ENCODE data around the gene WDR41.
A peak's percentile ranks its signal among the peaks of the same experiment; 100 is the strongest.

The WDR41 gene

DNA sequence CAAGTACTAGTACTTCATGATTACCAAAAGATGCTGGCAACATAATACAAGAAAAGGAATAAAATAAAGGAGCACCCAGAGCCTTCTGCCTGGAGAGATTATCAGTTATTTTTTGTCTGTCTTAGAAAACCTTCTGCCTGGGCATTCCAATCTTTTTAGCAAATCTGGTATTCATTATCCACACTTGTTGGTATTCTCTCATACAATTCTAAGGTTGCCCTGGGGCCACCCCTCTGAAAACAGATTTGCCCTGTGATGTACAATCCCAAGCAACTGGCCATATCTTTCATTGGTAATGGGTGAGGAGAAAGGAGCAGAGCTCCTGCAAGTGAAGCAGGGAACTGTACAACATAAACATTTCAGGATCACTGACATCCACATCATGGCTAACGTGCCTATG, 47.8 kb downstream of the WDR41 start:
- no peak for DNase-seq

DNA sequence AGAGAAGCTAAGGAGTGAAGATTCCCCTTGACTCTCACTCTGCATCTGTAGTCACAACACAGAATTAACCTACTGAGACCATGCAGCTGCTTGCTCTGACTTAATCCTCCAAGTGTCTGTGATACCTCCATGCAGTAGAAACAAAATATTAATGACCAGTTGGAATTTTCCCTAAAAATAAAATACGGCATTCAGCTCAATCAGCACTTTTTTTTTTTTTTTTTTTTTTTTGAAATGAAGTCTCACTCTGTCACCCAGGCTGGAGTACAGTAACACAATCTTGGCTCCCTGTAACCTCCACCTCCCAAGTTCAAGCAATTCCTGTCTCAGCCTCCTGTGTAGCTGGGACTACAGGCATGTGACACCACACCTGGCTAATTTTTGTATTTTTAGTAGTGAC, 48.4 kb downstream of the WDR41 start:
- no peak for DNase-seq

DNA sequence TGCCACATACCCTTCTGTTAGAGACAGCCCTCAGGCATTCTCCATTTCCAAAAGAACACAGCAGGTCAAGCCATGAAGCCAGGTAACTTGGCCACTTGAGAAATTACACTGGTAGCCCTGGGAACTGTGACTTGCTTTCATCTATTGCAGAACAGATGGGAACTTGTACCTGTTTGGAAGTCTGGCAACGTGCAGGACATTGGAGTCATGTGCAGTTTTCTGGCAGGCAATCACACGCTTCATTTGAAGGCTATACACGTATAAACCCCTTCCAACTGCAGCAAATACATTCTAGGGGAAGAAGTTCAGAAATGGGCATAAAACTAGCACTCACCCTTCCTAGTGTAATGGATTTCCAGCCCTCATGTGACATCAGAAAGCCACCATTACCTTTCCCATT, 54.0 kb downstream of the WDR41 start:
- peak in 2 of 56 donors; percentile 8 to 19 for DNase-seq

DNA sequence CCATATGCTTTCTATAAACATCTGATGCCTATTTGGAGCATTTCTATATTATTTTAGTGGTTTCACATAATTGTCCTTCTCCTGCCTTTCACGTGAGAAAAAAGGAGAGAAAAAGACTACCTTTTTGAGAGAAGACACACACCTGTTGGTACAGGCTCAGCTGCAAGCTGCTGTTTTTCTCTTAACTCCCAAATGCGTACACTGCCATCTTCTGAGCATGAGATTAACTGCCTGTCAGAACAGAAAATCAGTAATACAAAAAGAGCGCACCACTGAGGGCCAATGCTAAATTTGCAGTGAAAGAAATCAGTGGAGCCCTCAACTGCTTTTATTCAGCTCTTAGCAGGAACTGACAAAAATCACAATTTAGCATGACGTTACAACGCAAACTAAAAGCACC, 54.9 kb downstream of the WDR41 start:
- DNase-seq: peak in 8 of 56 donors; percentile 5 to 53 (median 28)

DNA sequence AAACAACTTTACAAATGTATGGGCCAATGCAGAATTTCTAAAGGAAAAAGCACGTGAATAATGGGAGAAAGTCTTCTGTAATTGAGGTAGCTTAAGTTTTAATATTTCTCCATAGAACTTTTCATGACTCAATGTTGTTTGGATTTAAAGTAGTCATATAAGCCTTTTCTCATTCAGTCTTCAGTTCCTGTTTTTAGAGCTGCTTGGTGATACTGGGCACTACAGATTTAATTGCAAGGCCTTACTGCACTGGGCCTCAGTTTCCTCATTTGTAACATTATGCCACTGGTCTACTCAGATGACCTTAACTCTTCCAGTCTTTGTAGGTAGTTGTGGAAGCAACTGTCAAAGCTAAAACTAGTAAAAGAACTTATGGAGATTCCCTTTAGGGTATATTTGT, 60.4 kb downstream of the WDR41 start:
- no peak for DNase-seq

DNA sequence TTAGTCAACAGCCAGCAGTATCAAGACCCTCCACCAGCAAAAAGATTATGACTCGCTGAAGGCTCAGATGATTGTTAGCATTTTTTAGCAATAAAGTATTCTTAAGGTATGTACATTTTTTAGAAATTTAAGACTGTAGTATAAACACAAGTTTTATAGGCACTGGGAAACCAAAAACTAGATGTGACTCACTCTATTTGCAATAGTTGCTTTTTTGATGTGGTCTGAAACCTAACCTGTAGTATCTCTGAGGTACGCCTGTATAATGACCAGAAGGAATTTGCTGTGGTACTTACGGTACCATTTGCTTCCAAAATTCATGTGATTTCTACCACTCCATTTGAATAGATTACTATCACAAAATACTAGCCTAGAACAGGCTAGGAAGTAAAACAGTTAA, 60.8 kb downstream of the WDR41 start:
- DNase-seq: no peak

DNA sequence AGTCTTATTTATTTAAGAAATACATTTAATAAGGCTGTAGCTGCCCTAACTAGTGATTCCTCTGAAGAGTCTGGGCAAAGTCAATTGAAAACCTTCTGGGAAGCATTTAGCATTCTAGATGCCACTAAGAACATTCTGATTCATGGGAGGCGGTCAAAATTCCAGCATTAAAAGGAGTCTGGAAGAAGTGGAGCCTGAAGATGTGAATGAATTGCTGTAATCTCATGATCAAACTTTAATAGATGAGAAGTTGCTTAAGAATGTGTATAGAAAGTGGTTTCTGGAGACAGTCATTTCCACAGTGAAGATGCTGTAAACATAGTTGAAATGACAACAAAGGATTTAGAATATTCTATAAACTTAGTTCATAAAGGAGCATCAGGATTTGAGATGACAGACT, 61.4 kb downstream of the WDR41 start:
- DNase-seq: no peak

DNA sequence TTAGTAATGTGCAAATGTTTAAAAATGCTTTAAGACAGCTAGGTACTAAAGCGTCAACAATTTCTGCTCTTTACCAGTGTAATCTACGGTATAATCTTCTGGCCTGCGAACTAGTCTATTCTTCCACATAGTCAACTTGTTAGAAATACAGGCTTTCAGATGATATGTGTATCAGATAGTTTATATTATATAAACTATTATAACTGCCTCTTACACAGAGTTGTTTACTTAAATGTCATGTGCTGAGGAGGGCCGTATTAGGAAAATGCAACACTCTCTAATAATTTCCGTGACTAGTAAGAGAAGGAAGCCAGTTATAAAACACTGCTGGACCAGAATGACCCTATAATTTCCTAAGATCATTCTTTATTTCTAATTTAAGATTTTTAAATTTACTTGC, 63.6 kb downstream of the WDR41 start:
- no peak for DNase-seq

DNA sequence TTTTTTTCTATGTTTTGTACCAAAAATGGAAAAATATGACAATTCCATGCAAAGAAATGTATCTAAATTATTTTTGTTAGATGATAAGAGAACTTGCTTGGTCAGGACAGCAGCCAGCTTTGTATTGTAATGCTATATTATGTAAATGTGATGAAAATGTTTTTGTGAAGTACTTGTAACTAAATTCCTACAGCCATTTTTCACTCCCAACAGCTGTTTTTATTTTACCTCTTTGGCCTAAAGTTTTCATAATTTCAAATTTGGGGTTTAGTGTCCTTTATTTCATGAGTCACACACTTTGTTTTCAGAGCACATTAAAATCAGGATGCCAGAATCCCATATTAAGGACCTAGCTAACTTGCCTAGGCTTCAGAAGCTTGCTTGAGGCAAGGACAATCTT, 64.1 kb downstream of the WDR41 start:
- DNase-seq: no peak

DNA sequence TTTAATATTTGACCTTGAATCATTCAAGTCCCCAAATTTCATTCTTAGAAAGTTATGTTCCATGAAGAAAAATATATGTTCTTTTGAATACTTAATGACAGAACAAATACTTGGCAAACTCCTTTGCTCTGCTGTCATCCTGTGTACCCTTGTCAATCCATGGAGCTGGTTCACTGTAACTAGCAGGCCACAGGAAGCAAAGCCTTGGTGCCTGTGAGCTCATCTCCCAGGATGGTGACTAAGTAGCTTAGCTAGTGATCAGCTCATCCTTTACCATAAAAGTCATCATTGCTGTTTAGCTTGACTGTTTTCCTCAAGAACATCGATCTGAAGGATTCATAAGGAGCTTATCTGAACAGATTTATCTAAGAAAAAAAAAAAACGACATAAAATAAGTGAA, 65.4 kb downstream of the WDR41 start:
- no peak for DNase-seq

DNA sequence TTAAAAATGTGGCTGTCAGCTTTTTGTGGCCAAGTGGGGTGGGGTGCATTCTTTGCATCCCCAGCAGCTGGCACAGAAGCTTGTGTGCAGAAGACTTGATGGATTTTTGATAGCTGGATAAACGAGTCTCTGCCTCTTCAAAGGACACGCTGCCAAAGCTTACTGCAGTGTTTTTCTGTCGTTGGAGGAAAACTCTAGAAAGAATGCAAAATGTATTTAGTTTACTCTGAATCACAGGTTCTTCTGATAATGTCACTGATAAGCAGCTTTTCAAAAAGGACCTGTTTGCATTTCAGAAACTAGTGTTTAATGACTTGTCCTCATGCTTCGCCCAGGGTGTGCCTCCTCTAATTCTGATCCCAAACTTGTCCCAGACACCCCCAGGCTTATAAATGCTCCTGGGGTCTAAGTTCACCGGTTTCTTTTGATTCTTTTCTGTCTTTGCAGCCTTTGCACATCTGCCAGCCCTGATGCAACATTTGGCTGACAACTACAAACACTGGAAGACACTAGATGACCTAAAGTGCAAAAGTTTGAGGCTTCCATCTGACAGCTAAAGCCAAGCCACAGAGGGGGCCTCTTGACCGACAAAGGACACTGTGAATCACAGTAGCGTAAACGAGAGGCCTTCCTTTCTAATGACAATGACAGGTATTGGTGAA, 66.0 kb downstream of the WDR41 start:
- no peak for DNase-seq

DNA sequence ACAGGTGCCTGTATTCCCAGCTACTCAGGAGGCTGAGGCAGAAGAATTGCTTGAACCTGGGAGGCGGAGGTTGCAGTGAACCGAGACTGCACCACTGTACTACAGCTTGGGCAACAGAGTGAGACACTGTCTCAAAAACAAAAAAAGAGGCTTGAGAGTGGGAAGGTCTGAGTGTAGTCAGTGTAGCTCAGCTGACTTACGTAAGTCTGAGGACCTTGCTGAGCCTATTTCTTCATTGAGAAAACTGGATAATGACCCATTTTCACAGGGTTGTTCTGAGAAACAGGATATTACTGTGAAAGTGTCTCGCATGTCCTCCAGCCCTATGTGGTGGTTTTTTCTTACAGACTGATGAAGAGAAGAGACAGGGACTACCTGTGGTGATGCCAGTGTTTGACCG, 66.7 kb downstream of the WDR41 start:
- DNase-seq: no peak

DNA sequence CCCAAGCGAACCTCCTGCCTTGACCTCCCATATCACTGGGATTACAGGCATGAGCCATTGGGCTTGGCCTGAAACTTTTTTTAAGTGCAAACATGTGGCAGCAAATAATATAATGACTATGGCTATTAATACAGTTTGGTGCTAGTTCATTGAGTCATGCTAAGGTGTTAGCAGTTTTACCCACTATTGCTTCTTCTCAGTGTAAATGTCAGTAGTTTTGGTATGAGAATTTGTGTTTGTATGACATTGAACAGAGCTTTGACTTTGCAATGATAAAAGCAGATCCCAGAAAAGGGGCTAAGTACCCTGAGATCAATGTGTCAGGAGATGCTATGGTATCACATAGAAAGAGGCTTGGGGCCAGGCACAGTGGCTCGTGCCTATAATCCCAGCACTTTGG, 67.2 kb downstream of the WDR41 start:
- DNase-seq: no peak

DNA sequence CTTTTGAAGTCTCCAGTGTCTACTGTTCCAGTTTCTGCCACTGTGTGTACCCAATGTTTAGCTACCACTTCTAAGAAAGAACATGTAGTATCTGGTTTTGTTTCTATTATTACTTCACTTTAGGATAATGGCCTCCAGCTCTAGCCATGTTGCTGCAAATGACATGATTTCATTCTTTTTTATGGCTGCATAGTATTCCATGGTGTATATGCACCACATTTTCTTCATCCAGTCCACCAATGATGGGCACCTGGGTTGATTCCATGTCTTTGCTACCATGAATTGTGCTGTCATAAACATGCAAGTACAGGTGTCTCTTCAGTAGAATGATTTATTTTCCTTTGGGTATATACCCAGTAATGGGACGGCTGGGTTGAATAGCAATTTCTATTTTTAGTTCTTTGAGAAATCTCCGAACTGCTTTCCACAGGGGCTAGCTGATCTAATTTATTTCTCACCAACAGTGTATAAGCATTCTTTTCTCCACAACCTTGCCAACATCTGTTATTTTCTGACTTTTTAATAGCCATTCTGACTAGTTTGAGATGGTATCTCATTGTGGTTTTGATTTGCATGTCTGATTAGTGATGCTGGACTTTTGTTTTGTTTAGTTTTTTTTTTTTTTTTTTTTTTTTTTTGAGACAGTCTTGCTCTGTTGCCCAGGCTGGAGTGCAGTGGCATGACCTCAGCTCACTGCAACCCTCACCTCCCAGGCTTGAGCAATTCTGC, 68.9 kb downstream of the WDR41 start:
- no peak for DNase-seq

DNA sequence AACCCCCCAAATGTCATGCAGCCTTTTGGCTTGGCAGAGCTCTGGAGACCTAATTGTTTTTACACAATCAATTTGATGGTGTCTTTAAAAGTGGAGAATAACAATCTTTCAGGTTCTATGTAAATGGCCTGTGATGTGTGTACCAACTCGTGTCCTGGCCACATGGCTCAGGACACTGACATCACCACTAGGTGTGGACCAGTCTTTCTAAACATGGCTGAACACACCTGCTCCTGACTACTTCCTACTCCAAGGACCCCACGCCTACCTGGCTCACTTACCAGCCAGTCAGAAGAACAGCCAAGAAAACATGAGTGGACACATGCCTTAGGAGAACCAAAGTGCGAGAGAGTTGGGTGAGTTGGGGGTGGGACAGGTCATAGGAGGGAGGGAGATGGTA, 71.2 kb downstream of the WDR41 start:
- DNase-seq: no peak

DNA sequence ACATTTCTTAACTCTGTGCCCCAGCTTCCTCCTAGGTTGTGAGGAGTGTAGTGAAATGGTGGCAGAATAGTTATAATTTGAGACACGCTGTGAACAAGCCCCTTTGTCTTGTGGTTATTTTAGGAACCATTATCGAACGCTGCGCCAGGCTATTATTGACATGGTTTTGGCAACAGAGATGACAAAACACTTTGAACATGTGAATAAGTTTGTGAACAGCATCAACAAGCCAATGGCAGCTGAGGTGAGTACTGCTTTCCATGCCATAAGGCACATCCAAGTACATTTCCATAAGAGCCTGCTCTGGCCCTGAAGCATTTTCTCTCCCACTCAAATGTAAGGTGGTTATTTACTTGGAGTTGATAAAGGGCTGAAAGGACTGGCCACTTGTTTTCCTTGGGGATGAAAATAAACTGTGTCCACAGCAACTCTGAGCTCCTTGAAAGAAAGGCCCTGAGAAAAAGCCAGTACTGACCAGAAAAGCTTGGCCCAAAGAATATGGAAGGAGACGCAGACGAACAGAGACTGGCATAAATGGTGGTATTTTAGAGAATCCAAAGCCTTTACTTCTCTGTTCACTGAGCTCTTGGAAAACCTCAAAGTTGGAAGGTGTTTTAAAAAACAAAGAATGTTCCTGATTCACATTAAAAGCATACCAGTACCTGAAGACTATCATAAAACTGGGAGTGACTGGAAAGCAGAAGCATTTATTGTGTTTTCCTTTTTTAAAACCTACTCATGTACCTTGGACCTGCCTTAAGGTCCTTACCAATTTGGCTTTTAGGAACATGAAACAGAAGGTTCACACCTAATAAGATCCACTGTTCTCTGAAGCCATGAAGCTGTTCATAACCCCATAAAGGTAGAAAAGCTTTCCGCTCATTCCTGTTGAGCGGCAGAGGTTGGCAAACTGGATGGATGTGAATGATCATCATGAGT, 72.2 kb downstream of the WDR41 start:
- DNase-seq: no peak

DNA sequence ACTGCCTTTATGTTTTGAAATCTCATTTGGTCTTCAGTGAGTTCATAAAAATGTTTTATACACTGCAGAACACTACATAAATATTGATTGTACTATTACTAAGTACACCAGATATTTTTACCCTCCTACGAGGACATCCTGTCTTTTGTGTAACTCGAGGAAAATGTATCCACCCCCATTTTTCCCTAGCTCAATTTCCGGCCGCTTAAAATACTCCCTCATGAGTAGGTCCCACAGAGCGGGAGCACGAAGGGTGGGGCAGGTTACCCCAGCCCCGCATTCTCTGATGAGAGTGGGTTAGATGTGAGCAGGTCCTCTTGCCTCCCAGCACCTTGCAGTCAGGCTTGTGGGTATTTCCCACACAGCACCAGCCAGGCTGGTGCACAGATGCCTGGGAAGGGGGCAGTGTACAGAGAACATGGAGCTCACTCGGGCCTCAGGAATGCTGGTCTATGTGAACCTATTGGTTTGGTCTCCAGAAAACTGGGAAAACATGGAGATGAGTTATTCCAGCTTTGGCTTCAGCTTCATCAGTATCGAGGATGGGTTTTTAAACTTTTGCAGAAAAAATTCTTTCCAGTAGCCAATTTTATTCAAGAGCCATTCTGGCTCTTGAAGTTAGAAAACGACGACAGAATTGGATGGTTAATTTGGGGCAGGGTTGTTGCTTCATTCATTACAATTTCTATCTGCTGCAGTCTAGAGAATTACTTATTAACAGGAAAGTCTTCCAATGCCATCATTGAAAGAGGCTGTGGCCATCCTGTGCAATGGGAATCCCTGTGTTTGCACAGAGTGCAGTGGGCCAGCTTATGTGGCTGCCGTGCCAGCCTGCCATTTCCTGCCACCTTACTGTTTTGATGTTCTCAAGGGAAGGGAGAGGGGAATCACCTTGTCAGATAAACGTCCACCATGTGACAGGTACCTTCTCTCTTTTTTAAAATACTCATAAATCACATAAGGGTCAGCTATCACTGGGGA, 73.2 kb downstream of the WDR41 start:
- peak in 1 of 56 donors; percentile 5 for DNase-seq

DNA sequence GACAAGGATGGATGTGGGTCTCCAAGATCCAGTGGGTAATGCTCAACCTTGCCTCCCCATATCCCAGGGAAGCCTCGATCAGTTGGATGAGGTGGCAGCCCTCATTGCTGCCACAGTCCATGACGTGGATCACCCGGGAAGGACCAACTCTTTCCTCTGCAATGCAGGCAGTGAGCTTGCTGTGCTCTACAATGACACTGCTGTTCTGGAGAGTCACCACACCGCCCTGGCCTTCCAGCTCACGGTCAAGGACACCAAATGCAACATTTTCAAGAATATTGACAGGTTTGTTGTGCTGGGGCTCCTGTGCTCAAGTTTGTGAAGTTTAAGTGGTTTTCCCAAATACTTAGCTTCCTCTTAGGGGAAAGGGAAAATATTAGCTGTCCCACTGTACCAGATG, 74.0 kb downstream of the WDR41 start:
- no peak for DNase-seq

DNA sequence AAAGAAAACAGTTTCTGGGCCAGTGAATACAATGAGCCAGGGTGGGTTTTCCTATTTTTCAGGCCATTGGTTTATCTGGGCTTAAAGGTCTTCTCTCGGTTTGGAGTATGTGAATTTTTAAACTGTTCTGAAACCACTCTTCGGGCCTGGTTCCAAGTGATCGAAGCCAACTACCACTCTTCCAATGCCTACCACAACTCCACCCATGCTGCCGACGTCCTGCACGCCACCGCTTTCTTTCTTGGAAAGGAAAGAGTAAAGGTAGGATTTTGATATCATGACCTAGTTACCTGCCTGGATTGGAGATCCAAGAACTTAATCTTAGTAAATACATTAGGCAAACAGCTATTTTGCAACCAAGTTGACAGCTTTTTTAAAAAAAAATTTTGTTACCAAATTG, 79.1 kb downstream of the WDR41 start:
- no peak for DNase-seq

DNA sequence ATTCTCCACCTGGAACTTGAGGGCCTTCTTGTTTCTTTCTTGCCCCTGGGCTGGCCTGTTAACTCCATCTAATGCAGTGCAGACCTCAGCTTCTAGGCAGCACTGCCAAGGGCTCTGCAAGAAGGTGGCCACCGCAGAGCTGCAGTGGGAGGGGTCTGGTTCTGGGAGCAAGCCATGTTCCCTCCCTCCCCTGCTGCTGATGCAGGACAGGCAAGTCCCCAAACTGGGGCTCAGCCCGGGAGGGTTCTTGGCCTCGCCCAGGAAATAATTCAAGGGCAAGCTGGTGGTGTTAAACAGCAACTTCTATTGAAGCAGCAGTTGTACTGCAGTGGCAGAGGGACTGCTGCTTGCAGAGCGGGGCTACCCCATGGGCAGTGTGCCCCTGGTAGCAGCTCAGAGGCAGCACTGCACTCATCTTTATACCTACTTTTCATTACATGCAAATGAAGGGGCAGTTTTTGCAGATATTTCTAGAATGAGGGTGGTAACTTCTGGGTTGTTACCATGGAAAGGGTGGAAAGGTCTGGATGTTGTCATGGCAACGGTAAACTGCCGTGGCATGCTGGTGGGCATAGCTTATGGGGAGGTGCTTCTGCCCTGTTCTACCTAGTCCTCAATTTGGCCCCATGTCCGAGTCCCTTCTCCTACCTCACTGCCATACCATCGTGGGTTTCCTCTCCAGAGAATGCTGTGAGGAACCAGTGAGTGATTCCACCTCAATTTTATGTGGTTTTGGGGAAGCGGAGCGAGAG, 82.1 kb downstream of the WDR41 start:
- peak in 8 of 56 donors; percentile 7 to 31 (median 20) for DNase-seq
